Esophagus squamous epithelium (tissue), 5 donors: Measurements from ENCODE around the gene IL13. TPM values are rescaled to one million over a fixed set of nuclear protein-coding genes. Genes with fewer than 3 reads are reported as not detected.

Experiments used
- DNase-seq: peaks from one replicate; lab custom pipeline; 2025; lab: John Stamatoyannopoulos, UW
- H3K27ac ChIP-seq, 4 donors: fragments of 200-600 bp; sonication (generic); one replicate each; pipeline ENCODE4 v1.5.1; 2016 to 2019; ENCODE audit warnings: mild to moderate bottlenecking in 1 of 4
- H3K27me3 ChIP-seq, 4 donors: fragments of 200-600 bp; sonication (generic); 1 replicate in 3 of 4; 2 replicates in 1 of 4; pipeline versions ENCODE4 v1.5.1 to v1.6.0; 2017 to 2021; ENCODE audit warnings: antibody characterized with exemption in 1 of 4
- H3K36me3 ChIP-seq, 3 donors: fragments of 200-600 bp; sonication (generic); one replicate each; pipeline ENCODE4 v1.5.1; 2016 to 2019
- H3K4me1 ChIP-seq, 3 donors: fragments of 200-600 bp; sonication (generic); one replicate each; pipeline ENCODE4 v1.5.1; 2017 to 2019
- H3K4me3 ChIP-seq, 4 donors: fragments of 200-600 bp; sonication (generic); 1 replicate in 3 of 4; 2 replicates in 1 of 4; pipeline ENCODE4 v1.5.1; 2016 to 2019; ENCODE audit warnings: mild to moderate bottlenecking in 2 of 4, moderate library complexity in 1 of 4
- H3K9me3 ChIP-seq, 3 donors: fragments of 200-600 bp; sonication (generic); one replicate each; pipeline ENCODE4 v1.5.1; 2016 to 2019
- CTCF ChIP-seq, 6 experiments: fragments of 450-650 bp in 4 of 6; fragments of 200-600 bp in 2 of 6; sonication (generic) in 2 of 6; IDR thresholded peaks; one replicate each; pipeline ENCODE4 v1.5.1; 2016 to 2019; ENCODE audit warnings: antibody characterized with exemption in 6 of 6, mild to moderate bottlenecking in 4 of 6, moderate library complexity in 4 of 6
- POLR2A ChIP-seq, 4 donors: fragments of 450-650 bp; IDR thresholded peaks; one replicate each; pipeline ENCODE4 v1.6.1; 2017; ENCODE audit warnings: antibody characterized with exemption in 4 of 4, mild to moderate bottlenecking in 4 of 4, moderate library complexity in 3 of 4
- WGBS, 2 donors: methylation state at CpG; one replicate each; pipeline ENCODE4 v1.1.5; 2018; 5-methylcytosine and 5-hydroxymethylcytosine counted together
- intact Hi-C: fragments of 100-400 bp; cut with DNase I; formaldehyde crosslinking; loops from one replicate; pipeline ENCODE4 v1.15.0; 2022
- total RNA-seq, 4 donors: library from RNA; depleted of rRNA; stranded (reverse); fragments of >200 nt; gene quantifications; one replicate each; pipeline ENCODE4 v1.1.0, GENCODE V29; 2016
- donor health status: DM: yes; HTN: yes; CAD: no.

IL13 gene
- total RNA-seq, 4 donors from 2014 or later, result not detected

GRCh38 chr5:132681983-132682382 lies 24.0 kb downstream of the IL13 start:
- intact Hi-C loops, result no loop called here
- no peak overlapping the region for H3K27ac ChIP-seq
- no peak for TF ChIP-seq CTCF (IDR thresholded peaks at IDR 0.05)
- TF ChIP-seq POLR2A (IDR thresholded peaks at IDR 0.05), result no peak
- DNase-seq, result no peak
- H3K4me1 ChIP-seq, result peaks cover 0 to 6% (median under 1%) of the 10 kb centered on the region in 3 donors
- H3K4me3 ChIP-seq, result no peak overlapping the region
- WGBS, 2 donors, result 86% methylated on average over 2 of the region's 4 CpGs; no CpG with 5 or more reads in 1 of the 2 donors
- no peaks in the 10 kb centered on the region for H3K9me3 ChIP-seq
- no peaks in the 10 kb centered on the region for H3K36me3 ChIP-seq
- H3K27me3 ChIP-seq, result no peaks in the 10 kb centered on the region

GRCh38 chr5:132684491-132684890 lies 26.5 kb downstream of the IL13 start:
- 80 to 83% methylated on average over 6 of the region's 6 CpGs for WGBS, 2 donors
- Histone ChIP-seq H3K9me3 (no peaks in the 10 kb centered on the region), H3K4me1 (no peaks in the 10 kb centered on the region), H3K4me3 (no peak overlapping the region), H3K27me3 (no peaks in the 10 kb centered on the region), H3K36me3 (no peaks in the 10 kb centered on the region), H3K27ac (no peak overlapping the region)
- no peak for DNase-seq
- TF ChIP-seq POLR2A (IDR thresholded peaks at IDR 0.05), result no peak
- no peak for TF ChIP-seq CTCF (IDR thresholded peaks at IDR 0.05)
- intact Hi-C loops, result no loop called here

GRCh38 chr5:132684922-132685720 lies 27.1 kb downstream of the IL13 start:
- no peaks in the 10 kb centered on the region for H3K9me3 ChIP-seq
- H3K27ac ChIP-seq, result no peak overlapping the region
- H3K4me1 ChIP-seq, result no peaks in the 10 kb centered on the region
- WGBS, 2 donors, result 88 to 92% methylated on average over 12 of the region's 12 CpGs
- TF ChIP-seq POLR2A (IDR thresholded peaks at IDR 0.05) (no peak), CTCF (IDR thresholded peaks at IDR 0.05) (no peak)
- H3K36me3 ChIP-seq, result no peaks in the 10 kb centered on the region
- DNase-seq, result no peak
- no peak overlapping the region for H3K4me3 ChIP-seq
- no peaks in the 10 kb centered on the region for H3K27me3 ChIP-seq
- intact Hi-C loops, result no loop called here

- intact Hi-C loops, result no loop called here
- DNase-seq, result no peak
- 93 to 97% methylated on average over 3 of the region's 3 CpGs for WGBS, 2 donors
- no peak overlapping the region for H3K27ac ChIP-seq
- H3K9me3 ChIP-seq, result no peaks in the 10 kb centered on the region
- H3K36me3 ChIP-seq, result no peaks in the 10 kb centered on the region
- H3K4me3 ChIP-seq, result no peak overlapping the region
- no peaks in the 10 kb centered on the region for H3K27me3 ChIP-seq
- no peak for TF ChIP-seq POLR2A (IDR thresholded peaks at IDR 0.05)
- no peaks in the 10 kb centered on the region for H3K4me1 ChIP-seq
Measured at GRCh38 chr5:132686193-132686592, 28.2 kb downstream of the IL13 start.

GRCh38 chr5:132687995-132688394 lies 30.0 kb downstream of the IL13 start:
- 80 to 82% methylated on average over 5 of the region's 5 CpGs for WGBS, 2 donors
- H3K9me3 ChIP-seq, result no peaks in the 10 kb centered on the region

More at GRCh38 chr5:132687995-132688394, 30.0 kb downstream of the IL13 start:
- Histone ChIP-seq H3K36me3 (no peaks in the 10 kb centered on the region), H3K4me1 (no peaks in the 10 kb centered on the region), H3K27ac (no peak overlapping the region), H3K4me3 (no peak overlapping the region), H3K27me3 (no peaks in the 10 kb centered on the region)
- intact Hi-C loops, result no loop called here
- DNase-seq, result no peak
- TF ChIP-seq CTCF (IDR thresholded peaks at IDR 0.05) (no peak), POLR2A (IDR thresholded peaks at IDR 0.05) (no peak)
